Activated naive CD4-positive, alpha-beta T cell (primary cell): ENCODE data around the gene METTL5.
"Not testable (repeated sequence)": the region's sequence is repeated elsewhere in the genome, so short reads cannot be mapped to it uniquely, and the experiment has no call there.

Experiments
- DNase-seq, 4 experiments: peaks; one replicate each; lab custom pipeline; 2025; lab: John Stamatoyannopoulos, UW

METTL5 gene

GRCh38 chr2:169824373-169825333, at the start of gene METTL5:
METTL5 (minus strand) TSS chr2:169824905; CDS start chr2:169824597, 308 bp downstream.
- DNase-seq = peak; percentile 46 to 71 (median 60)

GRCh38 chr2:169871994-169872393, 47.3 kb upstream of the METTL5 start:
- DNase-seq = no peak

GRCh38 chr2:169871369-169871768, 46.7 kb upstream of the METTL5 start:
- DNase-seq = not testable (repeated sequence)

- no peak for DNase-seq
These were observed 44.2 kb upstream of the METTL5 start for GRCh38 chr2:169868951-169869350.

GRCh38 chr2:169867579-169867978, 42.9 kb upstream of the METTL5 start:
- DNase-seq = no peak

- not testable (repeated sequence) for DNase-seq
These were observed 41.5 kb upstream of the METTL5 start for GRCh38 chr2:169866230-169866629.

GRCh38 chr2:169865492-169865891, 40.8 kb upstream of the METTL5 start:
- no peak for DNase-seq

GRCh38 chr2:169862816-169863215, 38.1 kb upstream of the METTL5 start:
- DNase-seq = no peak

- DNase-seq = no peak
These were observed 35.4 kb upstream of the METTL5 start for GRCh38 chr2:169860149-169860548.

GRCh38 chr2:169859423-169859822, 34.7 kb upstream of the METTL5 start:
- DNase-seq = no peak

GRCh38 chr2:169855281-169856258, 30.9 kb upstream of the METTL5 start:
- not testable (repeated sequence) for DNase-seq

GRCh38 chr2:169853041-169853668, 28.4 kb upstream of the METTL5 start:
- no peak for DNase-seq

- DNase-seq = no peak
These were observed 25.0 kb upstream of the METTL5 start for GRCh38 chr2:169849710-169850109.

GRCh38 chr2:169848959-169849693, 24.4 kb upstream of the METTL5 start:
- not testable (repeated sequence) for DNase-seq

- no peak for DNase-seq
These were observed 20.3 kb upstream of the METTL5 start for GRCh38 chr2:169845016-169845415.

- DNase-seq = not testable (repeated sequence)
These were observed 16.9 kb upstream of the METTL5 start for GRCh38 chr2:169841625-169842024.

- DNase-seq = no peak
These were observed 16.0 kb upstream of the METTL5 start for GRCh38 chr2:169840747-169841142.

- DNase-seq = no peak
These were observed 15.4 kb upstream of the METTL5 start for GRCh38 chr2:169839954-169840746.

GRCh38 chr2:169838743-169839489, 14.2 kb upstream of the METTL5 start:
- DNase-seq = no peak

- DNase-seq = no peak
These were observed 9.7 kb upstream of the METTL5 start for GRCh38 chr2:169834401-169834800.
